DOHH2 (cell line): ENCODE measurements around the gene MRC2.

ENCODE experiments used
- H3F3A ChIP-seq: fragments of 200-600 bp; sonication (generic), shearing (Covaris generic); 2 replicates; pipeline ENCODE4 v1.6.0; 2016; ENCODE audit warnings: antibody characterized with exemption, mild to moderate bottlenecking; ENCODE audit not compliant: control insufficient read depth, insufficient read depth
- H3K27ac ChIP-seq: fragments of 200-600 bp; sonication (generic); 2 replicates; pipeline ENCODE4 v1.5.1; 2014; ENCODE audit warnings: low read depth, mild to moderate bottlenecking, low read length, moderate library complexity
- H3K27me3 ChIP-seq: fragments of 200-600 bp; sonication (generic); 2 replicates; pipeline ENCODE4 v1.6.1; 2014; ENCODE audit warnings: mild to moderate bottlenecking, low read length, mixed read lengths; ENCODE audit not compliant: control insufficient read depth
- H3K36me3 ChIP-seq: fragments of 200-600 bp; sonication (generic); 2 replicates; pipeline ENCODE4 v1.6.1; 2014; ENCODE audit warnings: mild to moderate bottlenecking, low read length, moderate library complexity, mixed read lengths; ENCODE audit not compliant: control insufficient read depth
- H3K4me1 ChIP-seq: fragments of 200-600 bp; sonication (generic); 2 replicates; pipeline ENCODE4 v1.6.1; 2014; ENCODE audit warnings: mild to moderate bottlenecking, low read length, mixed read lengths; ENCODE audit not compliant: control insufficient read depth
- H3K4me2 ChIP-seq: fragments of 200-600 bp; sonication (generic); 2 replicates; pipeline ENCODE4 v1.6.0; 2014; ENCODE audit warnings: mild to moderate bottlenecking, low read length, moderate library complexity
- H3K4me3 ChIP-seq: fragments of 200-600 bp; sonication (generic); 2 replicates; pipeline ENCODE4 v1.5.1; 2014; ENCODE audit warnings: mild to moderate bottlenecking, low read length, mixed read lengths
- H3K79me2 ChIP-seq: fragments of 200-600 bp; sonication (generic); 2 replicates; pipeline ENCODE4 v1.6.1; 2014; ENCODE audit warnings: mild to moderate bottlenecking, low read length, mixed read lengths; ENCODE audit not compliant: control insufficient read depth
- H3K9me2 ChIP-seq: fragments of 200-600 bp; sonication (generic); replicated peaks from 2 replicates; pipeline ENCODE4 v1.6.1; 2014; ENCODE audit warnings: mild to moderate bottlenecking, low read length, mixed read lengths; ENCODE audit not compliant: control insufficient read depth
- H3K9me3 ChIP-seq: fragments of 200-600 bp; sonication (generic); 2 replicates; pipeline ENCODE4 v1.6.1; 2014; ENCODE audit warnings: antibody characterized with exemption, low read length, mixed read lengths; ENCODE audit not compliant: control insufficient read depth, insufficient read depth
- H4K20me1 ChIP-seq: fragments of 200-600 bp; sonication (generic); 2 replicates; pipeline ENCODE4 v1.6.0; 2014; ENCODE audit warnings: low read depth, mild to moderate bottlenecking, antibody characterized with exemption, low read length, moderate library complexity; ENCODE audit not compliant: control insufficient read depth, insufficient read depth
- EZH2phosphoT487 ChIP-seq: fragments of 200-600 bp; sonication (generic); IDR thresholded peaks from 2 replicates; pipeline ENCODE4 v1.6.1; 2017; ENCODE audit warnings: borderline replicate concordance, mild to moderate bottlenecking, antibody characterized with exemption, low read length, moderate library complexity, mixed read lengths
- TF ChIP-seq, protein P1 (sequence below): fragments of 200-600 bp; sonication (generic); IDR thresholded peaks from one replicate; pipeline ENCODE4 v1.5.1; 2014; ENCODE audit warnings: antibody characterized with exemption, mild to moderate bottlenecking, low read depth, low read length; ENCODE audit not compliant: poor library complexity, severe bottlenecking

MRC2 gene

GRCh38 chr17:62621223-62621622, 6.2 kb upstream of the MRC2 start:
- Histone ChIP-seq H4K20me1 (no peaks in the 10 kb centered on the region), H3K79me2 (no peaks in the 10 kb centered on the region), H3K4me2 (no peak overlapping the region), H3K9me2 (no peaks in the 10 kb centered on the region), H3F3A (no peaks in the 10 kb centered on the region), H3K36me3 (no peaks in the 10 kb centered on the region), H3K4me1 (no peaks in the 10 kb centered on the region), H3K4me3 (no peak overlapping the region), H3K9me3 (no peaks in the 10 kb centered on the region), H3K27me3 (no peaks in the 10 kb centered on the region), H3K27ac (no peak overlapping the region)
- TF ChIP-seq, protein P1, sequence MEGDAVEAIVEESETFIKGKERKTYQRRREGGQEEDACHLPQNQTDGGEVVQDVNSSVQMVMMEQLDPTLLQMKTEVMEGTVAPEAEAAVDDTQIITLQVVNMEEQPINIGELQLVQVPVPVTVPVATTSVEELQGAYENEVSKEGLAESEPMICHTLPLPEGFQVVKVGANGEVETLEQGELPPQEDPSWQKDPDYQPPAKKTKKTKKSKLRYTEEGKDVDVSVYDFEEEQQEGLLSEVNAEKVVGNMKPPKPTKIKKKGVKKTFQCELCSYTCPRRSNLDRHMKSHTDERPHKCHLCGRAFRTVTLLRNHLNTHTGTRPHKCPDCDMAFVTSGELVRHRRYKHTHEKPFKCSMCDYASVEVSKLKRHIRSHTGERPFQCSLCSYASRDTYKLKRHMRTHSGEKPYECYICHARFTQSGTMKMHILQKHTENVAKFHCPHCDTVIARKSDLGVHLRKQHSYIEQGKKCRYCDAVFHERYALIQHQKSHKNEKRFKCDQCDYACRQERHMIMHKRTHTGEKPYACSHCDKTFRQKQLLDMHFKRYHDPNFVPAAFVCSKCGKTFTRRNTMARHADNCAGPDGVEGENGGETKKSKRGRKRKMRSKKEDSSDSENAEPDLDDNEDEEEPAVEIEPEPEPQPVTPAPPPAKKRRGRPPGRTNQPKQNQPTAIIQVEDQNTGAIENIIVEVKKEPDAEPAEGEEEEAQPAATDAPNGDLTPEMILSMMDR = no peak
- no peak for TF ChIP-seq EZH2phosphoT487

DNA sequence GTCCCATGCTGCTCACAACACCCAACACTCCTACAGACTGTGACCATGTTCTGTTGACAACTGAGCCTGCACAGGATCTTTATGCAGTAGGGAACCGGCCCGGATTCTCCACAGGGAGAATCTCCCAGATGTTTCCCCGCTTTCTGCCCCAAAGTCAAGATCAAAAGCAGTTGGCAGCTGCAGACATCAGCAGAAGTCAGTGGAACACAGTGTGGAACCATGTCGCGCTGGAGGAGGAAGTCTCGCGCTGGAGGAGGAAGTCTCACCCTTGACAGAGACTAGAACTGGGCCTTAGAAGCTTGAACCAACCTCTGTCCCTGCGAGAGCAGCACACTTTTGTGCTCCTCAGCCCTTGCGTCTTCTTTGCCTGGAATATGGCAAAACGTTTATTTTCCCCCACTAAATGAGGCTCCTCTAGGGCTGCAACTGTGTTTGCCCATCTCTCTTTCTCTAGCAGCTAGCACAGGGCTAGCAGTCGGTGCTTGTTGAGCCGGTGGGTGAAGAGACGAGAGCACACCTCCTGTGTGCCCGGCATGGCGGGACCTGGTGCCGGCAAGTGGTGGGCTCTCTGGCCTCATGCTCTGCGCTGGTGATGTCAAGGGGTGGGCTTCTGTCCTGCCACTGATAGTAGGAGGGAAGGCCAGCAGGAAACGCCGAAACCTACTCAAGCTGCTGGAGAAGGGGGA, 2.1 kb upstream of the MRC2 start:
- Histone ChIP-seq H3K27me3 (peaks cover 35% of the 10 kb centered on the region), H3K9me2 (no peaks in the 10 kb centered on the region), H3K27ac (no peak overlapping the region), H3K79me2 (no peaks in the 10 kb centered on the region), H4K20me1 (no peaks in the 10 kb centered on the region), H3K4me3 (no peak overlapping the region), H3K36me3 (no peaks in the 10 kb centered on the region), H3K4me2 (no peak overlapping the region), H3F3A (no peaks in the 10 kb centered on the region), H3K9me3 (no peaks in the 10 kb centered on the region), H3K4me1 (0 out of 2 replicates have a peak, but pooled peaks cover 3% of the 10 kb centered on the region)
- TF ChIP-seq, protein P1 = no peak
- no peak for TF ChIP-seq EZH2phosphoT487

DNA sequence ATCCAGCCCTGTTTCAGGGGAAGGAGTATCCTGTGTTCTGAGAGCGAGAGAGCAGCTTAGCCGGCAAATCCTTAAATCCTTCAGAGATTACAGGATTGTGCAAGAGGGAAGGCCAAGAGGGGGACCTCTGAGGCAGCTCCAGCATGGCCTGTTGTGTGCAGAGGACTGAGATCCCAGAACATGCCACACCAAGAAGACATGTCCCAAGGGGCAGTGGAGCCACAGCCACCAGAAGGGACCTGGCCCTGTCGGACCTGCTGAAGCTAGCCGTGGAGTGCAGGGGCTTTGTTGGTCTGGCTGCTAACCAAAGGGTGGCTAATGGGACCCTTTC, 1.6 kb upstream of the MRC2 start:
- no peaks in the 10 kb centered on the region for H3K36me3 ChIP-seq
- H3K9me3 ChIP-seq = no peaks in the 10 kb centered on the region
- TF ChIP-seq, protein P1 = no peak
- no peak for TF ChIP-seq EZH2phosphoT487
- H3K4me3 ChIP-seq = no peak overlapping the region
- H3K27me3 ChIP-seq = peaks cover 35% of the 10 kb centered on the region
- H3F3A ChIP-seq = no peaks in the 10 kb centered on the region
- no peaks in the 10 kb centered on the region for H4K20me1 ChIP-seq
- H3K9me2 ChIP-seq = no peaks in the 10 kb centered on the region
- H3K27ac ChIP-seq = no peak overlapping the region
- 0 out of 2 replicates have a peak, but pooled peaks cover 3% of the 10 kb centered on the region for H3K4me1 ChIP-seq
- no peak overlapping the region for H3K4me2 ChIP-seq
- no peaks in the 10 kb centered on the region for H3K79me2 ChIP-seq
